ENCODE results near the gene SPATA16. TPM values are rescaled to one million over a fixed set of nuclear protein-coding genes. Genes with fewer than 3 reads are reported as not detected.

The SPATA16 gene
- total and polyA plus RNA-seq, 2 donors (not counting 3 experiments of a cell fraction or from before 2014, with no cell fraction given), result not detected

DNA sequence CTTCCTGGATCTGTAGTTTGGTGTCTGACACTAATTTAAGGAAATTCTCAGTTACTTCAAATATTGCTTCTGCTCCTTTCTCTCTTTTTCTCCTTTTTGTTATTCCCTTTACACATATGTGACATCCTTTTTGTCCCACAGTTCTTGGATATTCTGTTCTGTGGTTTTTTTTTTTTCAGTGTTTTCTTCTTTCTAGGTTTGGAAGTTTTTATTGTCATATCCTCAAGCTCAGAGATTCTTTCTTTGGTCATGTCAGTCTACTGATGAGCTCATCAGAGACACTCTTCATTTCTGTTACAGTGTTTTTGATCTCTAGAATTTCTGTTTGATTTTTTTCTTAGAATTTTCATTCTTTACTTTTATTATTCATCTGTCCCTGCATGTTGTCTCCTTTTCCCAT lies 140.5 kb downstream of the SPATA16 start:
- intact Hi-C loops (cut with micrococcal nuclease) (no loop called here), dilution Hi-C loops (cut with MboI; ENCODE audit: extremely low pct_ligation_motif_present, low sequenced_read_pairs) (no loop called here)
- Histone ChIP-seq H2AFZ (ENCODE audit: low read depth, low read length) (no peak overlapping the region), H3K9ac (replicated peaks; ENCODE audit: extremely low read depth, insufficient read depth, low read length) (no peak overlapping the region), H3K9me3 (replicated peaks; ENCODE audit: control insufficient read depth, insufficient read depth, low read length) (no peaks in the 10 kb centered on the region), H3K36me3 (ENCODE audit: control insufficient read depth in 2 of 2, extremely low read depth in 1 of 2, insufficient read depth in 2 of 2, low read length in 2 of 2) (no peaks in the 10 kb centered on the region), H3K4me2 (ENCODE audit: insufficient read depth, low read length) (no peak overlapping the region), H3K79me2 (ENCODE audit: control insufficient read depth, insufficient read depth, low read length) (no peaks in the 10 kb centered on the region), H3K27me3 (ENCODE audit: control insufficient read depth in 2 of 2, insufficient read depth in 2 of 2, low read length in 2 of 2) (no peaks in the 10 kb centered on the region), H4K20me1 (replicated peaks; ENCODE audit: control insufficient read depth, extremely low read depth, insufficient read depth, low read length) (no peaks in the 10 kb centered on the region), H3K9me1 (replicated peaks; ENCODE audit: control insufficient read depth, extremely low read depth, insufficient read depth, low read length) (no peaks in the 10 kb centered on the region), H3K27ac (ENCODE audit: insufficient read depth, low read depth, low read length) (no peak overlapping the region), H3K4me3 (replicated peaks in 1 of 3; ENCODE audit: insufficient read depth in 1 of 3, low read depth in 1 of 3, low read length in 3 of 3) (no peak overlapping the region), H3K4me1 (ENCODE audit: control insufficient read depth, extremely low read depth, insufficient read depth, low read length) (no peaks in the 10 kb centered on the region)
- BruUV-seq (replicated peaks), result no TSS peak
- ChIA-PET POLR2A (no interaction called here), CTCF (interaction anchor here (0.9 kb wide), 1 partner anchor 8 kb away, joined by 3 read pairs; no protein-coding TSS in a partner anchor)
- TF ChIP-seq MYC (IDR thresholded peaks at IDR 0.05; ENCODE audit: low read depth, low read length) (no peak), CTCF (IDR thresholded peaks at IDR 0.05; ENCODE audit: extremely low read depth in 1 of 2, insufficient read depth in 1 of 2, low read depth in 1 of 2, low read length in 2 of 2) (no peak), POLR2A (IDR thresholded peaks at IDR 0.05; ENCODE audit: low read depth, low read length) (no peak), POLR2AphosphoS5 (IDR thresholded peaks at IDR 0.05; ENCODE audit: insufficient read depth, low read depth, low read length) (no peak), FOS (IDR thresholded peaks at IDR 0.05; ENCODE audit: borderline replicate concordance, insufficient read depth, low read length) (no peak), MAX (IDR thresholded peaks at IDR 0.05; ENCODE audit: insufficient read depth, insufficient read length) (no peak), EZH2 (IDR thresholded peaks at IDR 0.05; ENCODE audit: borderline replicate concordance, low read depth, low read length, severe bottlenecking) (no peak), GATA2 (IDR thresholded peaks at IDR 0.05; ENCODE audit: insufficient read depth, insufficient read length, low read depth, low read length) (no peak), JUN (IDR thresholded peaks at IDR 0.05; ENCODE audit: borderline replicate concordance, insufficient read depth, insufficient read length, low read depth) (no peak)
- FAIRE-seq, result no peak
- no peak for DNase-seq (ENCODE audit: low read depth, low spot score)
